Measurements from ENCODE around the gene DOCK1.

Gene DOCK1

GRCh38 chr10:127149501-127150081, 244.4 kb downstream of the DOCK1 start:
- DNase-seq = no peak

DNA sequence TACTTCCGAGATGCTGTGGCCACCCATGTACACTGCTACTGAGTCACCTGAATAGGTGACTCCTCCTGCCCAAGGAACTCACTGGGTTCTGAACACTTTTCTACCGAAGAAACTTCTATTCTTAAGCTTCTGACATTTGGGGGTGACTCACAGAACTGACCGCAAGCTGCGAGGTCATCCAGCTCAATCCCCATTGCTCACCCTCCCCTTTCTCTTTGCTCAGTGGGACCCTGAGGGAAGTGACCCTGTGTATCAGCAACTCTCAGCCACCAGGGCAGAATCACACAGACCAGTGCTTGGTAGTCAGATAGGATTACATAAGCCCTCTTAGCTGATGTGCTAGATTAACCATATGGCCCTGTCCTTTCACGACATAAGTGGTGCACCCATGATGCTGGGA, 244.9 kb downstream of the DOCK1 start:
- no peak for DNase-seq

DNA sequence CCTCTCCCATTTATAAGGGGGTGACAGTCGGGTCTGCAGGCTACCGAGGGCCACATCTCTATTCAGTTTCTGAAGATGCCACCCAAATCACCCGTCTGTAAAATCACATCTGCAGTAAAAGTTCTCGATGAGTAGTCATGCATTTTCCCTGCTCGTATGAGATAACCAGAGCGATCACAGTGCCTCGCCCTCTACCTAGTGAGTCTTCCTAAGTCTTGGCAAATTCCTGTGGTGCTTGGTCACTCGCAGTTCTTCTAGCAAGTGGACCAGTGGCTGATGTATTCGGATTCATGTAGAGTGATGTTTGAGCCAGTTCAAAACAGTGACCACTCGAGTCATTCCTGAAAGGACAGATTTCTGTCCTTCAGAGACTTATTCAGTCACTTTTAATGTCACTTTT, 246.3 kb downstream of the DOCK1 start:
- DNase-seq = no peak

GRCh38 chr10:127151981-127152699, 246.9 kb downstream of the DOCK1 start:
- no peak for DNase-seq

- no peak for DNase-seq
Measured at GRCh38 chr10:127153181-127153580, 248.0 kb downstream of the DOCK1 start.

DNA sequence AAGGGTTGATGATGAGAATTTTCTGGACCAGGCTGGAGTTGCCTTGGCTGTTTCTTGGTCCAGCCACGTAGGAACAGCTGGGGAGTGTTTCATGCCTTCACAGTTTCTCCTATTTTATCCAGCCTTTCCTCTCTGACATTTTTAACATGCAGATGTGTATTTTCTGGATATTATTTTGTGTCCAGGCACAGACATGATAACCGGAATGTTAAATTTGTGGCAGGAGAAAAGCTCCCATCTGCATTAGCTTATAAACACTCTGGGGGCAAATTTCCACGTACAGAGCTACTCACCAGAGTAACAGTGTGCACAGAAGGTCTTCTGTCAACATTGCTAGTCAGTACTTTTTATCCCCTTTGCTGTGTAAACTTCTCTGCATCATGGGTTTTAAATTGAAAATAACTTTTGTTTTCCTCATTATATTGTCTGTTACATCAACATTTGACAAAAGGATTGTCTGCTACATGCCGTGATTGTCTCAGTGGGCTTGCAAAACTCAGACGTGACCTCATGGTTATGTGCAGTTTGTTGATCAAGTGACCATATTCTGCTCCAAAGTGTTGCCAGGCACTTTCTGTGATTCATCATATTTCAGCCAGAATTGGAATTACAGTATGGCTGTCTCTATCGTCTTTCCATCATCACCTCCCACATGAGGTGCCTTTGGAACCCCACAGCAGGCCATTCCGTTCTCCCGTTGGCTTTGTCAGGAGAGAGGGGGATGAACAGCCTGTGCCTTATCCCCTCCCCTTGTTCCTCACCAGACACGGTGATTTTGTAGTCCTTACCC, 249.8 kb downstream of the DOCK1 start:
- DNase-seq = no peak

- DNase-seq = no peak
Measured at GRCh38 chr10:127157089-127157488, 251.9 kb downstream of the DOCK1 start.

DNA sequence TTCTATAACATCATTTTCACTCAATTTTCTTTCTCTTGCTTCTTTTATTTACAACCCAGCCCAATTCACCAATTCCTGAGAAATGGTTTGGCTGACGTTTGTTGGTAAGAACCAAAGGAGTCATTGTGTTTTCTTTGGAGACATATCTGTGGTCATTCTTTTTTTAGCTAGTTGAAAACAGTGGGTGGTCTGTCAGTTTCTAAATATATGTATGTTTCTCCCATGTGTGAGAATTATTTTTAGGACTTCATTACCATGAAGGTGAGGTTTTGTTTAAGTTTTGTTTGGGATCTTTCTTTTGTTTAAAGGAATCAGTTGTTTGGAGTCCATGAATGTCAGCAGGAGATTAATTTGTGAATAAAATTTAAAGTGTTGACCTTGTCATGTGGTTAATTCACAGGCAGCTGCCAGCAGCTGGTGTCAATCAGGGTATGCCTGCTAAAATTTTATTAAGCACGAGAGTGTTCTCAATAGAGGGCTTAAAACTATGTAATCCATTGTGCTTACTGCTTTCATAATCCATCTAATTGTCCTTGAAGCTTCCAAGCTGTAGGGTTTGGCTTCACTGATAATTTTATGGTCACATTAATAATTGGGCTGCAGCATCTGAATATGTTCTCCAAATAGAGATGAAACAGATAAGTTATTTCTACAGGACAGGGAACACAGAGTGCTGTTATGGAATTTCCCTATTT, 252.4 kb downstream of the DOCK1 start:
- no peak for DNase-seq

DNA sequence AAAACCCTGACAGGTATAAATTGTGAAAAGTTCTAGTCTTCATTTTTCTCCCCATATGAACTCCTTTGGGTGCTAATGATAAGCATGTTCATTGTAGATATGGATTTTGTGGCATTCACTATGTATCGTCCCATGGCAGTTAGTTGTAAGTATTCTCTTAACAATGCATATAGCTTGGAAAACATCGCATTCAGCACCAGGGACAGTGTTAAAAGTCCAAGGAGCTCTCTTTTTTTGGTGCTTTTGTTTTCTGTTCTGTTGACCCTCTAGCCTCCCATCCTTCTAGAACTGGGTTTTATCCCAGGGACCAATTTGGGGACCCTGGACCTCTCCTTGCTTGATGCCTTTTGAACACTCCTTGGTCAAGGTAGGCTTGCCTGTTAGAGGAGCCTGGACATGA, 253.4 kb downstream of the DOCK1 start:
- DNase-seq = no peak

DNA sequence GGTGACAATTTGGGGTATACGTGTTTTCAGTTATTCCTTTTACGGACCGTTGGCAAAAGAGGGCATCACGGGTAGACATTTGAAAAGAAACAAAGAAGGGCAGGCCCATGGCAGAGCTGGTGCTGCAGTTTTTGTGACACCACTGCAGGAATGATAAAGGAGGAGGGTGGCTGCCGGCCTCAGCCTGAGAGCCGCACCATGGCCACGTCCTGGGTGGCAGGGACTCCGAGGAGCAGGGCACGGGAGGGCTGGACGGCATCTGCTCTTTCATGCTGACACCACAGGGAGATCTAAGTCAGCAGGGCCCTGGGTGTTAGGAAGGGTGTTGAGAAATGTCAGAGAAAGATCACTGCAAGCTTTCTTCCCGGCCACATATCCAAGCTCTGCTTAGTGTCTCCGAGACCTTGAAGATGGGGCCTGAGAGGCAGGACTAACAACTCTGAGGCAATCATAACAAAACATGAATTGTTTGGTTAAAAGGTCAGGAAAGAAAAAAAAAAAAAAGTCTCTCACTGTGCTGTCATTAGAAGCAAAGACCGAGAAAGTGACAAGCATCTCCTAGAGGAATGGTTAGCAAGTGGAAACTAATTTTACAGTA, 254.5 kb downstream of the DOCK1 start:
- DNase-seq = no peak

- peak; percentile 24 for DNase-seq
Measured at GRCh38 chr10:127161482-127161881, 256.3 kb downstream of the DOCK1 start.

- no peak for DNase-seq
Measured at GRCh38 chr10:127162841-127163240, 257.6 kb downstream of the DOCK1 start.

DNA sequence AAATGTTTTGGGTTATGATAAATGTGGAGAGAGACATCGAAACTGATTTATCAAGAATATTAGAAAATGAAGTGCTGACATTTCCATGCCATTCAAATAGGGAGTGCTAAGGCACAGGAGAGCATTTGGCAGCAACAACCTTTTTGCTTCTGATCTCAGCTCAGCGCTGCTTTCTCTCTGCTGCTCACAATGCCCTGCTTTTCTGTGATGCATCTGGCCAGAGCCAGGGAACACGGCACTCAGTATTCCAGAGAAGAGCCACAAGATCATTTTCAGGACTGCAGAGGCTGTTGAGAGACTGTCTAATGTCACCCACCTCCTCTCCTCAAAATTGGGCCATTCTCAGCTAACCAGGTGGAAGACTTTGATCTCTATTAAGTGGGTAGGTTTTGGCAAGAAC, 263.0 kb downstream of the DOCK1 start:
- DNase-seq = no peak

- no peak for DNase-seq
Measured at GRCh38 chr10:127174866-127175265, 269.6 kb downstream of the DOCK1 start.

DNA sequence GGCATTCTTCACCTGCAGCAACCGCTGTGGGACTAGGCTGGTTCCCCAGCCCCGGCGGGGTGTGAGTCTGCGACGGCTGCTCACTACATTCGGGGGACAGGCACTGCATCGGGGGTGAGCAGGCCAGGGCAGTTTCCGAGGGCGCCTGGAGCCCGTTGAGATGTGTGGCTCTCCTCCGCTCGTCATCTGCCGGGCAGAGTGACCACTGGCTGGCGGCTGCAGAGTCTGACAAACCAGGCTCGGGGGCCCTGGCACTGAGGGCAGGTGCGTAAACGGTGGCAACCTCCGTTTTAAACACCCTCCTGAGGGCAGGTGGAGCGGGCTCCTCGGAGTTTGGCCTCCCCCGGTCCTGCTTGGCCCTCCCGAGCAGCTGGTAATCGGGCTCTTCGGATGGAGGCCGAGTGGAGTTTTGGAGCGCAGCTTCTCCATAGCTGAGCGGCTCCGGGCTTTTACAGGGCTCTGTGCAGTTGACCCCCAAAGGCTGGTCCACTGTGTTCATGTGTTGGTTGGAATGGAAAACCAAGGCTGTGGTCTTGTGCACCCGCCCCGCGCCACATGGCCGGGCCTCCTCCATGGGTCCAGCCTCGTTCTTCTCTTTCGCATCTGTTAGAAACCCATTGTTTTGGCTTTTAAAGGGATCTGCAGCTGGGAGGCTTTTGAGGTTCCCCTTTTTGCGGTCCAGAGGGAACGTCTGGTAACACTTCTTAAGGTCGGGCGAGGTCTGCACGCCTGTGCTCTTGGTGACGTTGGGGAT, 270.3 kb downstream of the DOCK1 start:
- no peak for DNase-seq

DNA sequence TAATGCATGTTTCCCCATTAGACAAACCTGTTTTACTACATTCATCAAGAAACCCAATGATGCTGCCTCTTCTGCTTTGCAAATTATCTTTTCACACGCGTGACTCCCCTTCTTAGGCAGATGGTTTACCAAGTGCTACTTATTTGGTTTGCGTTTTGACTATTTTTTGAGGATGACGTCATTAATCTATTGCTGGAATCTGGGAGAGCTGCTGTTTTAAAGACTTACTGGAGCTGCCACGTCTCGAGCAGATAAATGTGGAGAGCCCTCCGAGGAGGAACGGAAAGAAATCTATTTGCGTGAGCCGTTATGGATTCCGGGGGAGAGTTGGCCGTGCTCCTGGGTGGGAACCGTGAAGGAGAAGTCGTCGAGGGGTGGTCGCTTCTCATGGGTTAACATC, 271.4 kb downstream of the DOCK1 start:
- no peak for DNase-seq

- DNase-seq = no peak
Measured at GRCh38 chr10:127179612-127180250, 274.5 kb downstream of the DOCK1 start.

DNA sequence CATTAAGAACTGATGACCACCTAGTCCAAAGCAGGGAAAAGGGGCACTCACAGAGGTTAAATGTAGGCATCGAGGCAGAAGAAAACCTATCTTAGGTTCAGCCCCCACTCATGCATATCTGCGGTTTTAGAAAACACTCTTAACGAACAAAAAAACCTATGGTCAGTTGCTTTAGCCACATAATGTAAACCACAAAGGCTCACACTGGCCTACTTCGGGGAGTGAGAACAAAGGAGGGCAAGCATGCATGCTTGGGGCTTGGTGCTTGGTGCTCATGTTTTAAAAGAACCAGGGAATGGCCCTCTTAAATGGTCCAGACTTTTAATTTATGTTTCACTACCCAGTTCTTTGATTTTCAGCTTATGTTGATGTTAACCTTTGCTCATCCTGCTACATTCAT, 276.9 kb downstream of the DOCK1 start:
- no peak for DNase-seq

DNA sequence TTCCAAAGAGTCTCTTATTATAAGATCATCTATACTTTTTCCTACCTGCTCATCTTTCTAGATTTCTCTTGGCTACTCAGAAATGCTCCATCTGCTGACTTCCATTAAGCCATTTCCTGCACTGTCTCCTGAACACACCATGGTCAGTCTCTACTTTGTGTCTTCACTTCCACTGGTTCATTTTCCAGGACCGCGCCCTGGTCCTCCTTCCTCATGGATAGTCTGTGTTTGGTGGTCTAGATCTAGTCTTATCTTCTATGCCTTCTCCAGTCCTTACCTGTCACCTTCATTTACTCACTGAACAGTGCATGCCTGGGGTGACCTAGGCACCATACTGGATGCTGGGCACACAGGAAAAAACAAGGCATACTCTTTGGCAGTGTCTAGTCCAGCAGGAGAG, 279.4 kb downstream of the DOCK1 start:
- DNase-seq = no peak

GRCh38 chr10:127186813-127187212, 281.6 kb downstream of the DOCK1 start:
- DNase-seq = no peak

DNA sequence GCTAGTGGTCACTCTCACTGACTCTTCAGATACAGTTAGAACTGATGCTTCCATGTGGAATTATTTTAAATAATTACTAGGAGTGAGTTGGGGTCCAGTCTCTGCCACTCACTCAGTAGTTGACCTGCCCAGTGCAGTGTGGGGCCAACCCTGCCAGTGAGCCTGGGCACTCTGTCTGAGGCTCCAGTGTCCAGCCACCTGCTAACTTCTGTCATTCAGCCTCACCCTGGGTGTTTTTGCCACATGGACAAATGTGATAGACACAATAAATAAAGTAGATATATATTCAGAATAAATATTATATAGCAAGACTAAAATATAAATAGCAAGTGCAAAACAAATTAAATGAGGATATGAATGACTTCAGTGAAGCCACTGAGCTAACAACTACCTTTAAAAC, 284.0 kb downstream of the DOCK1 start:
- no peak for DNase-seq

DNA sequence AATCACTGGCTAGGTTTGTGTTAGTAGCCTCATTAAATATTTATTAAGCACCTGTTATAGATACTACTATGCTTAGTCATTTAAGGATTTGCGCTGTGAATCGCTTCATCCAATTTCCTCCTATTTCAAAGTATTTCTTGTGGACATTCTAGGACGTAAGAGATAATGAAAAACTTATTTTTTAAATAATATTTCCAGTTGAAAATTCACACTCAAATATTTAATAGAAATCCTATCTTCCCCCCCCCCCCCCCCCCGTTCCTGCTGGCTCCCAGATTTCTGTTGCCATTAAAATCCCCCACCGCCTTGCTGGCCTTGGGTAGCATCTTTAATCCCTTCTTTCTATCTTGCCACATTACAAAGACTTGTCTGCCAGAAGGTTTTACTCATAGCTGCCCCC, 285.2 kb downstream of the DOCK1 start:
- no peak for DNase-seq

All from NCI-H1105 treated with DMSO at 0.1 percent for 48 hours (cell line).